GM18499 (cell line): ENCODE results near the gene TFF1.

ENCODE experiments used
- ATAC-seq: cut with Tn5 transposase; IDR thresholded peaks from one replicate; pipeline ENCODE4 v1.9.1; 2021; ENCODE audit warnings: moderate number of reproducible peaks; ENCODE audit not compliant: insufficient read depth, unreplicated experiment

Gene TFF1

DNA sequence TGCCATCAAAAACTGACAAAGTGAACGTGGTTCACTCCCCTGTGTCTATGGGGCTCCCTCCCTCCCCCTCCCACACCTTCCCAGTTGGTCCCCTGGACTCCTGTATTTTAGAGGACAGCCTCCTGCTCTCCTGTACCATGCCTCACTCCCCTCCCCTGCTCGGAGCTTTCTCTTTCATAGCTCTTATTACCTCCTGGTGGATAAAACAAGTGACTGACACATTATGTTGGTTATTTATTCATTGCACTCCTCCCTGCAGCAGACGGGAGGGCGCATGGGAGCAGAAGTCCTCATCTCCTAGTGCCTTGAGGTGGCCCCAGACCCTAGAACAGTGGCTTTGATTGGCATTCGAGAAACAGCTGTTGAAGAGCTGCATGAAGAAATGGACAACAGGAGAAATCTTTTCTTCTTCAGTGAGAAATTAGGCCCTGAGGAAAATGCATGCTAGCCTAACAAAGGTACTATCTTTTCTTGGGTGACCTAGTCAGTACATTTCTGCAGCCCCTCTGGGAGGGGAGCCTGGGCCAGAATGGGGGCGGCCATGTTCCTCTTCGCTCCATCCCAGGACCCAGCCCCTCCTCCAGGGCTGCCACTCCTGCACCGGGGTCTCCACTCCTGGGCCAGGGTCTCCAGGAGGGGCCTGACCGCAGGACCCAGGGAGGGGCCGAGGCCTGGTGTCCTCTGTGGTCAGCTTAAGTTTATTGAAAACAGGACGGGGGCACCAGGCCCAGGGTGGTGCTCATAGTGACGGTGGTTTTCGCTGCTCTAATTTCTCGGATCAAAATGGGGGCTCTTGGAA, 1.2 kb upstream of the TFF1 start:
- ATAC-seq, result no peak

DNA sequence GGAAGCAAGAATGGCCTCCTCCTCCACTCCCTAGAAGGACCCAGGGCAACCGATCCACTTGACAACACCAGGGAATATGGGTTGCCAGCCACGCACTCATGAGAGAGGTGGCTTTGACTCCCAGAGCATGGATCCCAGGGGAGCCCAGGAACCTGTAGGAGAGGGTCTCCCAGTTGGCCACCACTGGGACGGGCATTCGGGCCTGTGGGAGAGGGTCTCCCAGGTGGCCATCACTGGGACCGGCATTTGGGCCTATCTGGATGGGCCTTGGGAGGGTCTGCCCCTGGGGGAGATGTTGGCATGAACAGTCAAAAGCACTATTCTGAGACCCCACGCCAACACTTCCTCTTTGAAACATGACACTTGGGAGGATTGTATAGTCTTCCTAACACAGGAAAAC, 565 bp downstream of the TFF1 start:
- ATAC-seq, result no peak

DNA sequence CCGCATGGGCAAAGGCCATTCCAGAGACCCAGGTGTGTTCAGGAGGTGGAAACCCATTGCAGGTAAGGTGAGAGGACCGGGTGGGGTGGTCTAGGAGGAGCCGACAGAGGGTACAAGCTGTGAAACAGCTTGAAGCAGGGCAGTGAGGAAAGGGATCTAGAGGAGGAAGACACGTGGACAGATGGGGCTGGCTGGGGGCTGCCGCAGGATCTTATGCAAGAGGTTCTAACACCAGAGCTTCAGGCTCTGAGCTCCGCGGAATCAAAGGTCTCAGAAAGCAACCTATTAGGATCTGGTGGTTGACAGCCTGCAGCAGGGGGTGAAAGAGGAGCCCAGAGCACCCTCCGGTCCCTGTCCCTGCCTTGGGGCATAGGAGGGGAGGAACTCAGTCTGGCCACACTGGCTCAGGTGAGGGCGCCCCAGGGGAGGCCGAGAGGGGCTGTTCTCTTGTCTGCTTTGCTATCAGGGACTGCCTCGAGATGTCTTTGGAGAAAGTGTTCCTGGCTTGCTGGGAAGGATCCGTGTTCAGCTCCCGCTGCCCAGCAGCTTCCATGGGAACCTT, 1.9 kb downstream of the TFF1 start:
- ATAC-seq, result no peak

DNA sequence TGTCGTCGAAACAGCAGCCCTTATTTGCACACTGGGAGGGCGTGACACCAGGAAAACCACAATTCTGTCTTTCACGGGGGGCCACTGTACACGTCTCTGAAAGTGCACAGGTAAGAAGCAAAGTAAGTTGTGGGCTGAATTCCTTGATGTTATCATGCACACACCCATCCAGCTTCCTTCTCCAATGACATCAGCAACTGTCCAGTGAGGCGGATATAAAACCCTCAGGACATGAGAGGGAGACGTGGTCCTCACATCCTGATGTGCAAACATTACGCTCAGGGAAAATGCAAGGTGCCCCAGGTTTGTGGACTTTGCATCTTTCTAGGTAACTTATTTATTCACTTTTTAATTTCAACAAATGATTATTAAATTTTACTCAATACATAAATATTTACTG, 3.0 kb downstream of the TFF1 start:
- ATAC-seq, result no peak

DNA sequence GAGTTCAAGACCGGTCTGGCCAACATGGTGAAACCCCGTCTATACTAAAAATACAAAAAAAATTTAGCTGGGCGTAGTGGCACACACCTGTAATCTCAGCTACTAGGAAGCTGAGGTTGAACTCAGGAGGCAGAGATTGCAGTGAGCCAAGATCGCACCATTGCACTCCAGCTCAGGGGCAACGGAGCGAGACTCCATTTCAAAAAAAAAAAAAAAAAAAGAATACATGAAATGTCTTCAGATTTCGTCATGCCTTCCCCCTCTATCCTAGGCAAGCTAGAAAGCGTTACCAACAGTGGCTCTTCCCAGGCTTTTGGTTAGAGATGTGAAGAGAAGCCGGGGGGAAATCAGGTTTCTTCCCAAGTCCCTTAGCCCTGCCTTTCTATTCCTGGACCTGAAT, 3.6 kb downstream of the TFF1 start:
- no peak for ATAC-seq

DNA sequence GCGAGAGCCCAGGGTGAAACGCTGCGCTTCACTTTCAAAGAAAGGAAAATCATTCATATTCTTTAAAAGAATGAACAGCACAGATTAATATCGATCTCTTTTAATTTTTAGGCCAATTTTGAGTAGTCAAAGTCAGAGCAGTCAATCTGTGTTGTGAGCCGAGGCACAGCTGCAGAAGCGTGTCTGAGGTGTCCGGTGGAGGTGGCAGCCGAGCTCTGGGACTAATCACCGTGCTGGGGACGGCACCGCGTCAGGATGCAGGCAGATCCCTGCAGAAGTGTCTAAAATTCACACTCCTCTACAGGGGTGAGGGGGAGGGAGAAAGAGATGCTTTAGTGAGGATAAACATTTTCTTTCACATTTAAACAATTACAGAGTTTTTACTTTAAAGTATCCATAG, 4.1 kb downstream of the TFF1 start:
- no peak for ATAC-seq

DNA sequence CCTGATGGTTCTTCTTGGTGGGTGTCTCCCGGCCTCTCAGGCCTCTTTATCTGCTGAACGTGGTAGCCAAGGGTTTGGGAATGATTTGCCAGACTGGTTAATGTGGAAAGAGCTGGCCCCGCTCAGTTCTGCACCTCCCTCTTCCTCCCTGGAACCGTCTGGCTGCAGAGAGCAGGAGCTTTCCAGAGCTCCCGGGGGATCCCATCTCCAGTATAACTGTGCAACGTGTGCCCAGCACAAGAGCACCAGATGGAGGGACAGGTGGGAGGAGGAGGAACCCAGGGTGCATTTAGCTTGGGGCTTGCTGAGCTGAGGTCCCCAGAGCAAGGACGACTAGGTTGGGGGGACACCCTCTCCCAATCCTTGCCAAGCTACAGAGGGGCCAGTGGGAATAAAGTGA, 5.0 kb downstream of the TFF1 start:
- ATAC-seq, result no peak

DNA sequence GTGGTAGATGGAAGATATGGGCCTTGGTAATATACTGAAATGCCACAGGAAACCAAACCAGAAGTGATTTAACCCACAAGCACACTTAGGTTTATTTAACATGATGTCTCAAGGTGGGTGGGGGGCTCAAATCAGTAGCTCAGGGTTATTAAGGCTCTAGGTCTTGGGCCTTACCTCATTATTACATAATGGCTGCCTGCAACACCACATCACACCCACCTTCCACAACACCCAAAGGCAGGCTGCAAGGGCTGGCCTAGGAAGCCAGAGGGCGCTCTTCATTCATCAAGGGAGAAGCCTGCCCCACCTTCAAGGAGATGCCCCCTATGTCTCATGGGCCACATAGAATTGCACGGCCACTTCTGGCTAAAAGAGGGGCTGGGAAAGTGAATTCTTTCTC, 6.0 kb downstream of the TFF1 start:
- ATAC-seq, result no peak

DNA sequence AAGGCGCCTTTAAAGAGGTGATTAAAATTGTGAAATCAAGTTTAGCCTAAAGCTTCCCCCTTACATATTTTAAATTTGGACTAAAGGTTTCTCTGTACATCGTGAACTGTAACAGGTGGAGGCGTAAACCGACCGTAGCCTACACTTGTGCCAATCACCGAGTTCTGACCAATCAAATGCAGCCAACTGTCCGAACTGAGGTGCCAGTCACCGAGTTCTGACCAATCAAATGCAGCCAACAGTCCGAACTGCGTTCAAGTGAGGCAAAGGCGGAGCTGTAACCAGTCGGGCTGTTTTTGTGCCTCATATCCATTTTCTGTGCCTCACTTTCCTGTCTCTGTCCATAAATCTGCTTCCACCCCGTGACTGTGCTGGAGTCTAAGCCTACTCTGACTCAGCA, 7.4 kb downstream of the TFF1 start:
- ATAC-seq, result no peak

DNA sequence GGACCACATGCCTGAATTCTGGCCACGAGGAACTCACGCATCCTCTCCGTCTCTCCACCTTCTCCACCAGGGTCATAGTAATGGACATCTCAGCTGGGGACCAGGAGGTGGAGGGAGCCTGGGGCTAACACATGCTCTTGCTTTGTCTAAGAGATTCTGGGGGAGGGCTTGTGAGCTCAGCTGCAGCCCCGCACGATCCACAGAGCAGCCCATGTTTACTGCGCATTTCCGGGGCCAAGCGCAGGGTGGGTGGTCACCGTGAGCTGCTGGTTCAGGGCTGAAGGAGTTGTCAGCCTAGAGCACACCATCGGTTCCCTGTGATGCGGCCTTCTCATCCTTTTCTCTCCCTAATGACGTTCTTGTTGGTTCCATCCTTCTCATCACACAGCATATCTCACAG, 8.1 kb downstream of the TFF1 start:
- no peak for ATAC-seq

DNA sequence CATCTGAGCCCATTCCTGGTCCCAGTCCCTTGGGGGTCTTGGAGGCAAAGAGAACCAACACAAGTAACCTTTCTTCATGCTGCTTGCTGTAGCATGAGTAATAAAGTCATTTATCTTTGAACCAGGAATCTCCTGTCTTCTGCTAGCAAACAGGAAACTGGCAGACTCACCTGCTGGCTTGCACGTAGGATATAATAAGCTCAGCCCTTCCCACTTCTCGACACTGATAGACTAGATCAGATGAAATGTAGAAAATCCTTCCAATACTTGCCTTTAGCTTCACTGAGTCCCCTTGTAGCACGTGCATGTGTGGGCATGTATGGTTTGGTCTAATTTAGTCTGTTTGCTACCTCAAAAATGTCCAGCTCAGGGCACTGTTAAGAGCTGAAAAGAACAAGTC, 9.0 kb downstream of the TFF1 start:
- ATAC-seq, result no peak

DNA sequence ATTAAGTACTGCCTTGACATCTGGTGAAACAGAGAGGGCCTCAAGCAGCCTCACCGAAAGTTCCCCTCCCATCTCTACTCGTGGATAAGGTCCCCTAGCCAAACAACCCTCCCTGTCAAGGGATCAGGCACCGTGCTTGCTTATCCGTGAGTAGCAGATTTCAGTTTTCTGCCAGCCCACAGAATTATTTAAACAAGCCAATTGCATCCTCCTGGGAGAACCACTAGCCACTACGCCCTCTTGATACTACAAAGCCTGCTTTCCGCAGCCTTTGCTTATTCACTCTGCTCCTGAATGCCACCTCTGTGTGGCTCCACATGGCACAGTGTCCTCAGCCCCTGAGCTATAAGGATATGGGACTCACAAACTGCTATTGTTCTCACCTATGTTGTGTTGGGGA, 9.7 kb downstream of the TFF1 start:
- ATAC-seq, result no peak

DNA sequence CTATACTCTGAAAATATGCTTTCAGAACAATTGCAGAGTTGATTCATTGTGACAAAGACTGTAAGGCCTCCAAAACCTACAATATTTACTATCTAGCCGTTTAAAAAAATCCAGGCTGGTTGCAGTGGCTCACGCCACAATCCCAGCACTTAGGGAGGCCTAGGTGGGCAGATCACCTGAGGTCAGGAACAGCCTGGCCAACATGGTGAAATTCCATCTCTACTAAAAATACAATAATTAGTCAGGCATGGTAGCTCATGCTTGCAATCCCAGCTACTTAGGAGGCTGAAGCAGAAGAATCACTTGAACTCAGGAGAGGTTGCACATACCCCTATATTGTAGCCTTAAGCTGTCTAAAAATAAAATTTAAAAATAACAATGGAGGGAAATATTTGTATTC, 10.3 kb downstream of the TFF1 start:
- no peak for ATAC-seq

DNA sequence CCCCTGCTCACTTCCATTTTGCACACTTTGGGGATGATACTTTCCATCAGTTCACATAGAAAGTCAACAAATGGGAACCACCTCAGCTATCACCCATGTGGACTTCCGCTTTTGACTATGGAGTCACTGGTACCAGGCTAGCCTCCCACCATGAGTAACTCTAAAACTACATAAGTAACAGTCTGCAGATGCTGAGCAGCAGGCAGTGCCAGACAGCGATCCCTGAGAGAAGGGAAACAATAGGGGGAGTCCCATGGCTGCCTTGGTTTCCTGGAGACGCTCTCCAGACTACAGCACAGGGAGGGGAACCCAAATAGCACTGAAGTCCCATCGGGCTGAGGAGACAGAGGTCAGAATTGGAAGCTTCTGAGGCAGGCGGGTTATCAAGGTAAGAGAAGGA, 12.7 kb downstream of the TFF1 start:
- no peak for ATAC-seq

DNA sequence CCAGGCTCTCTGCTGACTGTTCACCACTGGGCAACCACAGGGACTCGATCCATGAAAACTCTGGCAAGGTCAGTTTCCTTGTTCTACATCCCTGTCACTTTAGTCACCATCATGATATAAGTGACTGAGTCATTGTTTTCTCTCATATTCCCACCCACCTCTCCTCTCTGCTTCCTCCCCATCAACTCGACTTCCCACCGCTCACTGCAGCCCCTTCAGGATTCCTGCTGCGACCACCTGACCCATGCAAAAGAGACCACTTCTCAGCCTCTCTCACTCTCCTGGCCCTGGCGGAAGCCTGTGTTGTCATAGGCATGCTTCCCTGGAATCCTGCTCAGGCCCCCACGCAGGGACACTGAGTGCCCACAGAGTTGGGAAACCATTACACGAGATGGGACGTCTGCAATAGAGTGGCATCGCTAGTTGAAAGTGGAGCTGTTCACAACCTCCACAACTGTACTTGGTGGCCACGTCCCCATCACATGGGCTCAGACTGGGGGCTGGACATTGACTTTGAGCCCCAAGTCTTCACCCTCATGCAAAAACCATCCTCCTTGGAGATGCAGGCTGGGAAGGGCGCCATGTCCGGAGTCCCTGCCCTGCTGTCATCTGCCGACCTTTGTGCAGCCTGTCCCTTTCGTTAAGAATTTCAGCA, 13.8 kb downstream of the TFF1 start:
- ATAC-seq, result no peak

DNA sequence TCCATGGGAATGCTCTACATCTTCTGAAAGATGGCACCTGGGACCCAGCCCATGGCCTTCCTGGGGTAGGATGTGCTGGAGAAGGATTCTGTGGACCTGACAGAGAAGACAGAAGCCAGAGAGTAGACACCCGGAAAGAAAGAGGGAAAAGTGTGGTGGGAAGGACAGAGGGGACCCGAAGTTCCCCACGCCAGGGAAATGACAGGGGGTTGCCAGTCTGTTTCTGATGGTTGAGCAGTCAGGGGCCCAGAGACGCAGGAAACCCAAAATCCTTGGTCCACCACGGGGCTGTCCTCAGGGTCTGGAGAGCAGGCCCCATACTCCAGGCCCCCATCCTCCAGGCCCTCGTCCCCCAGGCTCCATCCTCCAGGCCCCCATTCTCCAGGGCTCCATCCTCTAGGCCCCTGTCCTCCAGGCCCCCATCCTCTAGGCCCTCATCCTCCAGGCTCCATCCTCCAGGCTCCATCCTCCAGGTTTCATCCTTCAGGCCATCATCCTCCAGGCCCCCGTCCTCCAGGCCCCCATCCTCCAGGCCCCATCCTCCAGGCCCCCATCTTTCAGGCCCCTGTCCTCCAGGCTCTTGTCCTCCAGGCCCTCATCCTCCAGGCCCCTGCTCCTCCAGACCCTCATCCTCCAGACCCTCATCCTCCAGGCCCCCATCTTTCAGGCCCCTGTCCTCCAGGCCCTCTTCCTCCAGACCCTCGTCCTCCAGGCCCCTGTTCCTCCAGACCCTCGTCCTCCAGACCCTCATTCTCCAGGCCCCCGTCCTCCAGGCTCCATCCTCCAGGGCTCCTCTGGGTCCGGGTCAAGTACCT, 14.5 kb downstream of the TFF1 start:
- no peak for ATAC-seq

DNA sequence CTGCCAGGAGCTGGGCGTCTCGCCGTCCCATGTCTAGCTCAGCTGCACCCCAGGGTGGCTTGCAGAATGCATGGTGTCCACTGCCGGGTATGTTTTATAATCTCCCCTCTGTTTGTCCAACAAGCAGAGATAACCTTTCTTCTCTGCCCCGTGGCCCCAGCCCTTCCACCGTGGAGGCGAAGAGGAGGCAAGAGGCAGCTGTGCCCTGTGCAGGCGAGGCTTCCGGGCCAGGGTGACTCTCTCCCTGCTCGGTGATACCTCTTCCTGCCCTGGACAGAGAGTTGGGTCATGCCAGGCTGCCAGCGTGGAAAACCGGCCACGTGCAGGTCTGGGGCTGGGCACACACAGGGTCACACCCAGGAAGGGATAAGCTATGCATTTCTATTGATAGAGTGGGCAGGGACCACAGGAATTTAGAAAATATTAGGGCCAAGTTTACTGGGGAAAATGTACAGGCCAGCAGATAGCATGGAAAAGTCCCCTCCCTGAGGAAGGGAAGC, 15.4 kb downstream of the TFF1 start, which contains the start of gene TFF2:
Gene TFF2, minus strand, starts transcription at position 68 of the 500 bp plus-strand sequence. Its CDS starts 37 bp downstream, at position 31.
- no peak for ATAC-seq

DNA sequence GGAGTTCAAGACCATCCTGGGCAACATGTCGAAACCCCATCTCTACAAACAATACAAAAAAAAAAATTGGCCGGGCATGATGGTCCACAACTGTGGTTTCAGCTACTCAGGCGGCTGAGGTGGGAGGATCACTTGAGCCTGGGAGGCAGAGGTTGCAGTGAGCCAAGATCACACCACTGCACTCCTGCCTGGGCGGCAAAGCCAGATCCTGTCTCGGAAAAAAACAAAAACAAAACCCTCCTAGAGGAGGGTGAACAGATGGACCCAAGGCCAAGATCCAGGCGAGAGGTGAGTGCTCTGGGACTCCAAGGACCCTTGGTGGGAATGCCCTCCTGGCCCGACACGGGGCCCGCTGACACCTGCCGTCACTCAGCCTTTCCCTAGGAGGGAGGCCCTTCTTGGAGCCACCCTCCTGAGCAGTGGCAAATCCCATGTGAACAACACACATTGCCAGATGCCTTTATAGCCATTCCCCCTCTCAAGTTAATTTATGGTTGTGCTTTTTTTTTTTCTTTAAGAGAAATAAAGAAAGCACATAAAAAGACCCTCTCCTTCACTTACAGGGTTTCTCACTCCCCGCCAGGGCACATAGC, 15.9 kb downstream of the TFF1 start:
- no peak for ATAC-seq

DNA sequence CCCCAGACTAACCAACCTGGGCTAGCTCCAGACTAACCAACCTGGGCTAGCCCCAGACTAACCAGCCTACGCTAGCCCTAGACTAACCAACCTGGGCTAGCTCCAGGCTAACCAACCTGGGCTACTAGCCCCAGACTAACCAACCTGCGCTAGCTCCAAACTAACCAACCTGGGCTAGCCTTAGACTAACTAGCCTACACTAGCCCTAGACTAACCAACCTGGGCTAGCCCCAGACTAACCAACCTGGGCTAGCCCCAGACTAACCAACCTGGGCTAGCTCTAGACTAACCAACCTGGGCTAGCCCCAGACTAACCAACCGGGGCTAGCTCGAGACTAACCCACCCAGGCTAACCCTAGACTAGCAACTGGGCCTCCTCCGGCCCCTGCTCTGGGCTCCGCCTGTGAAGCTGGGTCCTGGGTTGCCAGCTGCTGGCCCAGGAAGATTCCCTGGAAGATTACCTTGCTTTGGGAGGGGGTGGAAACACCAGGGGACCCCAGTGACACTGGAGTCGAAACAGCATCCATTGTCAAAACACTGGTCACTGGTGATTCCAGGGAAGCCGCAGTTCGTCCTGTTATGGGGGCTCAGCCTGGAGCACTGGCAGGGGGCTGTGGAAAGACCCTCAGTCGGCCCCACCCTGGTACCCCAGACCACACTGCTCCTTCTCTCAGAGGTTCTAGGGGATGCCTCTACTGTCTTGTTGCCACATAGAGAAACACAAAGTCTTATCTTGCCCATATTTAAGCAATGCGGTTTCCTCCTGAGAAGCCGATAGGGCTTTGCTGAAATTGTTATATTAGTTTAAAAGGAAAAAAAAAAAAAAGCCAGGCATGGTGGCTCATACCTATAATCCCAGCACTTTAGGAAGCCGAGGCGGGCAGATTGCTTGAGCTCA, 16.7 kb downstream of the TFF1 start:
- no peak for ATAC-seq
